Stomach (tissue), 9 donors: Measurements from ENCODE around the gene ZSCAN18. TPM values are rescaled to one million over a fixed set of nuclear protein-coding genes. Genes with fewer than 3 reads are reported as not detected.

Experiments
- DNase-seq, 2 donors: peaks; one replicate each; pipeline versions ENCODE4 v3.0.0 to v3.0.0-alpha.2; 2013 to 2019
- H3K27ac ChIP-seq, 5 donors: fragments of 200-600 bp in 4 of 5; sonication (generic) in 4 of 5; one replicate each; pipeline ENCODE4 v1.5.1; 2013 to 2019; ENCODE audit warnings: mild to moderate bottlenecking in 1 of 5, moderate library complexity in 1 of 5
- H3K27me3 ChIP-seq, 3 donors: fragments of 200-600 bp; sonication (generic); one replicate each; pipeline ENCODE4 v1.5.1; 2017 to 2019; ENCODE audit warnings: mixed run types in 1 of 3
- H3K36me3 ChIP-seq, 4 donors: fragments of 200-600 bp; sonication (generic); 1 replicate in 3 of 4; 2 replicates in 1 of 4; pipeline ENCODE4 v1.5.1; 2016 to 2019
- H3K4me1 ChIP-seq, 4 donors: fragments of 200-600 bp; sonication (generic); one replicate each; pipeline ENCODE4 v1.5.1; 2016 to 2019
- H3K4me3 ChIP-seq, 4 donors: fragments of 200-600 bp; sonication (generic) in 3 of 4; one replicate each; pipeline ENCODE4 v1.5.1; 2016 to 2019; ENCODE audit warnings: mild to moderate bottlenecking in 1 of 4
- H3K9me3 ChIP-seq, 4 donors: fragments of 200-600 bp; sonication (generic); one replicate each; pipeline ENCODE4 v1.5.1; 2016 to 2019
- EP300 ChIP-seq: sonication (generic); formaldehyde crosslinking; IDR thresholded peaks from one replicate; pipeline ENCODE4 v1.6.1; 2017; ENCODE audit warnings: antibody characterized with exemption
- POLR2A ChIP-seq, 4 donors: fragments of 450-650 bp; IDR thresholded peaks; one replicate each; pipeline ENCODE4 v1.6.1; 2016; ENCODE audit warnings: antibody characterized with exemption in 4 of 4, control low read depth in 2 of 4, mild to moderate bottlenecking in 1 of 4, moderate library complexity in 1 of 4
- POLR2AphosphoS5 ChIP-seq, 3 donors: sonication (generic); formaldehyde crosslinking; IDR thresholded peaks; one replicate each; pipeline ENCODE4 v1.6.1; 2016; ENCODE audit warnings: antibody characterized with exemption in 3 of 3
- WGBS, 5 donors: extraction: QIAGEN DNeasy Blood & Tissue Kit in 3 of 5; methylation state at CpG; one replicate each; pipeline versions ENCODE4 v1.1.5 to v1.1.7; 2013 to 2018; 5-methylcytosine and 5-hydroxymethylcytosine counted together
- intact Hi-C: fragments of 100-400 bp; cut with DNase I; formaldehyde crosslinking; loops from one replicate; pipeline ENCODE4 v1.15.1; 2023; ENCODE audit warnings: low total_unique reads
- polyA plus RNA-seq, 3 donors: library from polyadenylated mRNA; stranded (reverse); fragments of 200-250 nt; gene quantifications; one replicate each; pipeline ENCODE4 v1.2.3, GENCODE V29; 2013
- total RNA-seq, 5 donors: library from RNA; depleted of rRNA; stranded (reverse); fragments of >200 nt; gene quantifications; one replicate each; pipeline versions ENCODE4 v1.1.0 to v1.2.3, GENCODE V29; 2014 to 2016
- TF ChIP-seq, protein P1 (sequence below), 7 experiments: fragments of 450-650 bp in 4 of 7; fragments of 200-600 bp in 3 of 7; sonication (generic) in 3 of 7; IDR thresholded peaks; one replicate each; pipeline ENCODE4 v1.5.1; 2016 to 2019; ENCODE audit warnings: antibody characterized with exemption in 7 of 7, control low read depth in 2 of 7, mild to moderate bottlenecking in 1 of 7
- donor health status: healthy with polysubstance abuse.
- donor health status: Bipolar disorder and iron deficiency.
- donor health status: healthy.

ZSCAN18 gene
- total and polyA plus RNA-seq, 8 donors = 15.5 to 327 (median 45.9) TPM

DNA sequence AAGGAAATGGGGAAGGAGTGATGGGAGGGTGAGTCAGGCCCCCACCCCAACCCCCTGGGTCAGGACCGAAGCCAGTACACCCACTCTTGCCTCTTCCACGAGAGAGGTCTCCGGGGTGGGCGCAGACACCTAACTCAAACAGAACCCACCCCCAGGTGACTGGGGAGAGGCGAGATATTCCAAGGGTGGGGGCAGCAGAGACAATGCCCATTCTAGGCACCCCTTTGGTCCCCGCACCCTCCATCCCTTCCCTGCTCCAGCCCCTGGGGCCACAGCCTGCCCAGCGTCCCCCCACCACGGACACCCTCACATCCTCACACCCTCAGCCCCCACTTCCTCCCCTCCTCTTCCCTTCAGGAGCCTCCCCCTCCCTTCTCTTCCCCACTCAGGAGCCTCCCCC, 682 bp downstream of the ZSCAN18 start:
- Histone ChIP-seq H3K4me1 (peaks cover 0 to 21% (median 20%) of the 10 kb centered on the region in 4 donors), H3K27ac (peak overlapping the region in 4 of 5 donors; percentile 85 to 97 (median 91)), H3K4me3 (peak overlapping the region; percentile 66 to 96 (median 91)), H3K9me3 (peaks cover 0 to 71% (median 41%) of the 10 kb centered on the region in 4 donors), H3K36me3 (peaks cover 0 to 40% (median 14%) of the 10 kb centered on the region in 4 donors), H3K27me3 (no peaks in the 10 kb centered on the region)
- intact Hi-C loops = no loop called here
- no peak for DNase-seq
- 27 to 50% (median 33%) methylated on average over 6 to 8 of the region's 8 CpGs for WGBS, 5 donors
- TF ChIP-seq, protein P1, sequence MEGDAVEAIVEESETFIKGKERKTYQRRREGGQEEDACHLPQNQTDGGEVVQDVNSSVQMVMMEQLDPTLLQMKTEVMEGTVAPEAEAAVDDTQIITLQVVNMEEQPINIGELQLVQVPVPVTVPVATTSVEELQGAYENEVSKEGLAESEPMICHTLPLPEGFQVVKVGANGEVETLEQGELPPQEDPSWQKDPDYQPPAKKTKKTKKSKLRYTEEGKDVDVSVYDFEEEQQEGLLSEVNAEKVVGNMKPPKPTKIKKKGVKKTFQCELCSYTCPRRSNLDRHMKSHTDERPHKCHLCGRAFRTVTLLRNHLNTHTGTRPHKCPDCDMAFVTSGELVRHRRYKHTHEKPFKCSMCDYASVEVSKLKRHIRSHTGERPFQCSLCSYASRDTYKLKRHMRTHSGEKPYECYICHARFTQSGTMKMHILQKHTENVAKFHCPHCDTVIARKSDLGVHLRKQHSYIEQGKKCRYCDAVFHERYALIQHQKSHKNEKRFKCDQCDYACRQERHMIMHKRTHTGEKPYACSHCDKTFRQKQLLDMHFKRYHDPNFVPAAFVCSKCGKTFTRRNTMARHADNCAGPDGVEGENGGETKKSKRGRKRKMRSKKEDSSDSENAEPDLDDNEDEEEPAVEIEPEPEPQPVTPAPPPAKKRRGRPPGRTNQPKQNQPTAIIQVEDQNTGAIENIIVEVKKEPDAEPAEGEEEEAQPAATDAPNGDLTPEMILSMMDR (IDR thresholded peaks at IDR 0.05) = no peak
- no peak for TF ChIP-seq POLR2AphosphoS5 (IDR thresholded peaks at IDR 0.05)
- TF ChIP-seq POLR2A (IDR thresholded peaks at IDR 0.05) = no peak
- TF ChIP-seq EP300 = no peak

DNA sequence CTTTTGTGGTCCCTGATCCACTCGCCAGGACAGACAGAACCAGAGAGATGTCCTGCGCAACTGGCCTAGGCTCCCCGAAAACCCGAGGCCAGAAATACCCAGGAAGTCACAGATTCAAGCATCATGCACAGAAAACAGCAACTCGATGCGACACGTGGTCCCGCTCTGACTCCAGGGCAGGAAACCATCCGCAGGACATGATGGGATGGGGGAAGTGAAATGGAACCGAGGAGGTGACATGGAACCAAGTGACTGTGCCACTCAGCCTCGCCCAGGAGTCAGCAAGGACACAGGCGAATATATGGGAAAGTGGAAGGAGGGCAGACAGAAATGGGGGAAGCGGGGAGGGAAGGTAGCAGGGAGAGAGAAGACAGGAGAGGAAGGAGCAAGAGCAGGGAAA, 1.1 kb downstream of the ZSCAN18 start:
- TF ChIP-seq POLR2A (IDR thresholded peaks at IDR 0.05) (no peak), EP300 (no peak), POLR2AphosphoS5 (IDR thresholded peaks at IDR 0.05) (no peak)
- TF ChIP-seq, protein P1 (IDR thresholded peaks at IDR 0.05) = no peak
- H3K27ac ChIP-seq = peak overlapping the region in 2 of 5 donors; percentile 89 to 97

DNA sequence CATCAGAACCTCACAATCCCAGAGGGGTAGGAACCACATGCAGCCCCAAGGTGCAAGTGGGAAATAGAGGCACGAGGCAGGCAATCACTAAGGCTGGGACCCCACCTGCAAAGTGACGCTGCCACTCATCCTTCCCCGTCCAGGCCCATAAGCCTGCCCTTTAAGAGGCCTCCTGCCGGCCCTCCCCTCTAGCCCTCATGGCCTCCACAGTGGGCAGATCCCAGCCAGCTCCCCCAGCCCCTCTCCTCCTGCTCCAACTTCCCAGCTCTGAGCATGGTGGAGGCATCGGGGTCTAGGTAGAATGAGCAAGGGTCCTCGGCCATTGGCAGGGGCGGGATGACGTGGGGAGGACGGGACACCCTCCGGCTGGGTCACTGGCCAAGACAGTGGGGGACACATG, 2.7 kb downstream of the ZSCAN18 start:
- WGBS, 5 donors = 95 to 99% (median 98%) methylated on average over 8 to 10 of the region's 10 CpGs
- no peaks in the 10 kb centered on the region for H3K27me3 ChIP-seq
- H3K36me3 ChIP-seq = peaks cover 0 to 61% (median 20%) of the 10 kb centered on the region in 4 donors
- DNase-seq = no peak
- no peak for TF ChIP-seq EP300
- TF ChIP-seq, protein P1 (IDR thresholded peaks at IDR 0.05) = no peak
- no peak for TF ChIP-seq POLR2AphosphoS5 (IDR thresholded peaks at IDR 0.05)
- TF ChIP-seq POLR2A (IDR thresholded peaks at IDR 0.05) = no peak
- no peak overlapping the region for H3K27ac ChIP-seq
- H3K4me3 ChIP-seq = no peak overlapping the region
- peaks cover 5 to 73% (median 52%) of the 10 kb centered on the region in 4 donors for H3K9me3 ChIP-seq
- peaks cover 0 to 21% (median 20%) of the 10 kb centered on the region in 4 donors for H3K4me1 ChIP-seq
- intact Hi-C loops = no loop called here

More for the DNA sequence above, 1.1 kb downstream of the ZSCAN18 start:
- intact Hi-C loops = no loop called here
- peaks cover 0 to 45% (median 17%) of the 10 kb centered on the region in 4 donors for H3K36me3 ChIP-seq
- WGBS, 5 donors = 82 to 88% (median 87%) methylated on average over 13 of the region's 13 CpGs
- no peaks in the 10 kb centered on the region for H3K27me3 ChIP-seq
- H3K4me3 ChIP-seq = peak overlapping the region in 3 of 4 donors; percentile 88 to 96 (median 94)
- DNase-seq = no peak
- peaks cover 2 to 71% (median 44%) of the 10 kb centered on the region in 4 donors for H3K9me3 ChIP-seq
- peaks cover 0 to 21% (median 20%) of the 10 kb centered on the region in 4 donors for H3K4me1 ChIP-seq

DNA sequence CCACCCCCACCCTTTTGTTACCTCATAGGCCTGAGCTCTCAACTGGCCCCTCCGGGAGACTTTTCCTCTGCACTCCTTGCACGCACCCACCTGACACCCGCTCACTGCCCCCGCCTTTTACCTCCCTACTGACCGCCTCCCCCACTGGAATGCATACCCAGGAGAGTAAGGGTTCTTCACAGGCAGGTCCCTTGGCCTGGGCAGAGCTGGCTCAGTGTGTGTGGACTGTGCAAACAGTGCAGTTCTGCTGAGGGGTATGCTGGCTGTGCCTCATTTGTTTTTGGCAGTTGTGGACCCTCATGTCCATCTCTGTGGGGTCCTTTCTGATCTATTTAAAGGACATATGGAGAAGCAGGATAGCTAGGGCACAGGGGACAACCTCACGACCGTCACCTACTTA, 5.0 kb downstream of the ZSCAN18 start:
- H3K9me3 ChIP-seq = peaks cover 10 to 88% (median 68%) of the 10 kb centered on the region in 4 donors
- intact Hi-C loops = no loop called here
- H3K4me3 ChIP-seq = no peak overlapping the region
- H3K27ac ChIP-seq = no peak overlapping the region
- 91 to 98% (median 97%) methylated on average over 7 of the region's 7 CpGs for WGBS, 5 donors
- no peak for DNase-seq
- TF ChIP-seq POLR2A (IDR thresholded peaks at IDR 0.05) = no peak
- TF ChIP-seq, protein P1 (IDR thresholded peaks at IDR 0.05) = no peak
- no peak for TF ChIP-seq POLR2AphosphoS5 (IDR thresholded peaks at IDR 0.05)
- H3K27me3 ChIP-seq = no peaks in the 10 kb centered on the region
- peaks cover under 1 to 79% (median 32%) of the 10 kb centered on the region in 4 donors for H3K36me3 ChIP-seq
- peaks cover 0 to 19% (median 16%) of the 10 kb centered on the region in 4 donors for H3K4me1 ChIP-seq
